Activated naive CD4-positive, alpha-beta T cell treated with anti-CD3 and anti-CD28 coated beads, Interleukin-2, amount 10 ng/mL, durations not matched to agents 7 days and 5 days (primary cell): ENCODE data around the gene SLC1A5.

ENCODE experiments used
- CTCF ChIA-PET: fragments of 350-600 bp; sonication (Branson Sonifier 250); formaldehyde crosslinking; loops from one replicate; lab custom pipeline; 2021; ENCODE audit warnings: antibody characterized with exemption; lab: Charles Lee
- DNase-seq: peaks from one replicate; pipeline ENCODE4 v3.0.0-alpha.2; 2020
- H3K27ac Mint-ChIP-seq: one replicate; pipeline ENCODE4 v1.8.0; 2021; ENCODE audit warnings: mild to moderate bottlenecking, moderate library complexity, mixed read lengths
- H3K27me3 Mint-ChIP-seq: one replicate; pipeline ENCODE4 v1.8.0; 2021; ENCODE audit warnings: mild to moderate bottlenecking, mixed read lengths
- H3K36me3 Mint-ChIP-seq: one replicate; pipeline ENCODE4 v1.8.0; 2021; ENCODE audit warnings: mixed read lengths
- H3K4me1 Mint-ChIP-seq: one replicate; pipeline ENCODE4 v1.8.0; 2021; ENCODE audit warnings: mixed read lengths
- H3K4me3 Mint-ChIP-seq: one replicate; pipeline ENCODE4 v1.8.0; 2021; ENCODE audit warnings: mild to moderate bottlenecking, moderate library complexity, mixed read lengths
- H3K9me3 Mint-ChIP-seq: one replicate; pipeline ENCODE4 v1.8.0; 2021; ENCODE audit warnings: mixed read lengths

Gene SLC1A5

DNA sequence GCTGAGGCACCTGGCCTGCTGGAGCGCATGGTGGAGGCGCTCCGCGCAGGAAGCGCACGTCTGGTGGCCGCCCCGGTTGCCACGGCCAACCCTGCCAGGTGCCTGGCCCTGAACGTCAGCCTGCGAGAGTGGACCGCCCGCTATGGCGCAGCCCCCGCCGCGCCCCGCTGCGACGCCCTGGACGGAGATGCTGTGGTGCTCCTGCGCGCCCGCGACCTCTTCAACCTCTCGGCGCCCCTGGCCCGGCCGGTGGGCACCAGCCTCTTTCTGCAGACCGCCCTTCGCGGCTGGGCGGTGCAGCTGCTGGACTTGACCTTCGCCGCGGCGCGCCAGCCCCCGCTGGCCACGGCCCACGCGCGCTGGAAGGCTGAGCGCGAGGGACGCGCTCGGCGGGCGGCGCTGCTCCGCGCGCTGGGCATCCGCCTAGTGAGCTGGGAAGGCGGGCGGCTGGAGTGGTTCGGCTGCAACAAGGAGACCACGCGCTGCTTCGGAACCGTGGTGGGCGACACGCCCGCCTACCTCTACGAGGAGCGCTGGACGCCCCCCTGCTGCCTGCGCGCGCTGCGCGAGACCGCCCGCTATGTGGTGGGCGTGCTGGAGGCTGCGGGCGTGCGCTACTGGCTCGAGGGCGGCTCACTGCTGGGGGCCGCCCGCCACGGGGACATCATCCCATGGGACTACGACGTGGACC, 32.4 kb downstream of the SLC1A5 start:
- H3K27ac Mint-ChIP-seq = no peak overlapping the region
- no peaks in the 10 kb centered on the region for H3K9me3 Mint-ChIP-seq
- CTCF ChIA-PET = interaction anchor here (0.8 to 7.8 kb wide), 5 partner anchors 10 to 84 kb away, joined by 3 to 124 read pairs (median 23); no protein-coding TSS in a partner anchor
- H3K4me3 Mint-ChIP-seq = no peak overlapping the region
- H3K36me3 Mint-ChIP-seq = peaks cover 4% of the 10 kb centered on the region
- H3K27me3 Mint-ChIP-seq = no peaks in the 10 kb centered on the region
- no peak for DNase-seq
- H3K4me1 Mint-ChIP-seq = peaks cover 11% of the 10 kb centered on the region

DNA sequence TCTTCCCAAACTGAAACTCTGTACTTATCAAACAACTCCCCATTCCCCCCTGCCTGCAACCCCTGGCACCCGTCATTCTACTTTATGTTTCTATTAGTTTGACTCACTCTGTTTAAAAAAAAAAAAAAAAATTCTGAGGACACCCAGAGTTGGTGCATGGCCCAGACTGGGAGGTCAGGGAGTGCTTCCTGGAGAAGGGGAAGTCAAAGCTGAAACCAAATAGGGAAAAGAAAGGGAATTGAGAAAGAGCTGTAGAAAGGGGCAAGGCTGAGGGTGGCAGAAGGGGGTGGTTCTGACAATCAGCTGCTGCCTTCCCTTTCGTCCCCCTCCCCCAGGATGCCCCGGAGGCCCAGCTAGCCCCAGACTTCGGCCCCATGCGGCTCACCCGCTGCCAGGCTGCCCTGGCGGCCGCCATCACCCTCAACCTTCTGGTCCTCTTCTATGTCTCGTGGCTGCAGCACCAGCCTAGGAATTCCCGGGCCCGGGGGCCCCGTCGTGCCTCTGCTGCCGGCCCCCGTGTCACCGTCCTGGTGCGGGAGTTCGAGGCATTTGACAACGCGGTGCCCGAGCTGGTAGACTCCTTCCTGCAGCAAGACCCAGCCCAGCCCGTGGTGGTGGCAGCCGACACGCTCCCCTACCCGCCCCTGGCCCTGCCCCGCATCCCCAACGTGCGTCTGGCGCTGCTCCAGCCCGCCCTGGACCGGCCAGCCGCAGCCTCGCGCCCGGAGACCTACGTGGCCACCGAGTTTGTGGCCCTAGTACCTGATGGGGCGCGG, 33.1 kb downstream of the SLC1A5 start:
- Mint-ChIP-seq H3K27me3 (no peaks in the 10 kb centered on the region), H3K4me3 (no peak overlapping the region), H3K36me3 (peaks cover 7% of the 10 kb centered on the region), H3K9me3 (no peaks in the 10 kb centered on the region), H3K27ac (no peak overlapping the region), H3K4me1 (peaks cover 11% of the 10 kb centered on the region)
- CTCF ChIA-PET = interaction anchor here (0.6 to 7.8 kb wide), 11 partner anchors 11 to 497 kb away, joined by 3 to 124 read pairs (median 6); no protein-coding TSS in a partner anchor
- no peak for DNase-seq

DNA sequence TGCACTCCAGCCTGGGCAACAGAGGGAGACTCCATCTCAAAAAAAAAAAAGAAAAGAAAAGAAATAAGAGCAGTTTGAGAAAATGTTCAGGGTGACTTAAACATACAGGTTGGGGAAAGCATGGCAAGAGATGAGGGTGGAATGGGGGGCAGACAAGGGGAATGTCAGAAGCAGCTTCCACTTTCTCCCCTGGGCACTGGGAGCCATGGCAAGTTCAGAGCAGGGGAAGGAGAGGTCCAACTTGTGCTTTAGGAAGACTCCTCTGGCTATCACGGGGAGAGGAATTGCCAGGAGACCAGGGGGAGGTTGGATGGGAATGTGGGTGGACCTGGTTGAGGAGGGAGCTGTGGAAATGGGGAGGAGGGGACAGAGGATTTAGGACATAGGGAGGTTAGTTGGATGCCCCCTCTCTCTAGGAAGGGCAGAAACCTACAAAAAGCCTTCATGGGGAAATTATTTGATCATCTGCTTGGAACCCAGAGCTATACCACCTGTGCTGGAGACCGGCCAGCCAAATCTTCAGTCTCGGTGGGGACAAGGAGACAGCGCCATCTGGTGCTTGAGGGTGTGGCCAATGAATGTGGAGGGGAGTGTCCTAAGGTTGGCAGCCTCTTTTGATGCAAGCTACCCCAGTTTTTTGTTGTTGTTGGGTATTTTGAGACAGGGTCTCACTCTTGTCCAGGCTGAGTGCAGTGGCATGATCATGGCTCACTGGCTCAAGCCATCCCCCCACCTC, 34.8 kb downstream of the SLC1A5 start:
- Mint-ChIP-seq H3K4me3 (no peak overlapping the region), H3K9me3 (no peaks in the 10 kb centered on the region), H3K27me3 (no peaks in the 10 kb centered on the region), H3K36me3 (peaks cover 12% of the 10 kb centered on the region), H3K27ac (no peak overlapping the region), H3K4me1 (peaks cover 15% of the 10 kb centered on the region)
- peak; percentile 87 for DNase-seq
- CTCF ChIA-PET = interaction anchor here (0.5 to 7.8 kb wide), 29 partner anchors 8 to 224 kb away, joined by 3 to 124 read pairs (median 5); partner anchors contain the start of genes AP2S1, FKRP and SLC1A5

DNA sequence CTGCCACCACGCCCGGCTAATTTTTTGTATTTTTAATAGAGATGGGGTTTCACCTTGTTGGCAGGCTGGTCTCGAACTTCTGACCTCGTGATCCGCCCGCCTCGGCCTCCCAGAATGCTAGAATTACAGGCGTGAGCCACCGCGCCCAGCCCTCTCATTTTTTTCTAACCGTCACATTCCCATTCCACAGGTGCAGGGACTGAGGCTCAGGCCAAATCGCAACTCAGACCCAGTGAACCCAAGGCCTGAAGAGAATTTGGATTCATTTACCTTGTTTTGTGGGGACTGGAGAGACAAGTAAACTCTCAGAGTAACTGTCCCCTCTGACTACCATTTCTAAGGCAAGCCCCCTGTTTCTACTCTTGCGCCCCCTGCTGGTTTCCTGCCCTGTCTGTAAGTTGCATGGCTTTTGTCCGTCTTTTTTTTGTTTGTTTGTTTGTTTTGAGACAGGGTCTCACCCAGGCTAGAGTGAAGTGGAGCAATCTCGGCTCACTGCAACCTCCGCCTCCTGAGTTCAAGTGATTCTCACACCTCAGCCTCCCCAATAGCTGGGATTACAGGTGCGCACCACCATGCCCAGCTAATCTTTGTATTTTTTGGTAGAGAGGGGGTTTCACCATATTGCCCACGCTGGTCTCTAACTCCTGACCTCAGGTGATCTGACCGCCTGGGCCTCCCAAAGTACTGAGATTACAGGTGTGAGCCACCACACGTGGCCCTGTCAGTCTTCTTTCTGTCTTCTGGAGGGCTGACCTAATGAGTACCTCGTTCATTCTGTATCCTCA, 39.9 kb downstream of the SLC1A5 start:
- CTCF ChIA-PET = interaction anchor here (0.6 to 7.8 kb wide), 9 partner anchors 10 to 219 kb away, joined by 3 to 124 read pairs (median 4); no protein-coding TSS in a partner anchor
- H3K4me1 Mint-ChIP-seq = peaks cover 42% of the 10 kb centered on the region

DNA sequence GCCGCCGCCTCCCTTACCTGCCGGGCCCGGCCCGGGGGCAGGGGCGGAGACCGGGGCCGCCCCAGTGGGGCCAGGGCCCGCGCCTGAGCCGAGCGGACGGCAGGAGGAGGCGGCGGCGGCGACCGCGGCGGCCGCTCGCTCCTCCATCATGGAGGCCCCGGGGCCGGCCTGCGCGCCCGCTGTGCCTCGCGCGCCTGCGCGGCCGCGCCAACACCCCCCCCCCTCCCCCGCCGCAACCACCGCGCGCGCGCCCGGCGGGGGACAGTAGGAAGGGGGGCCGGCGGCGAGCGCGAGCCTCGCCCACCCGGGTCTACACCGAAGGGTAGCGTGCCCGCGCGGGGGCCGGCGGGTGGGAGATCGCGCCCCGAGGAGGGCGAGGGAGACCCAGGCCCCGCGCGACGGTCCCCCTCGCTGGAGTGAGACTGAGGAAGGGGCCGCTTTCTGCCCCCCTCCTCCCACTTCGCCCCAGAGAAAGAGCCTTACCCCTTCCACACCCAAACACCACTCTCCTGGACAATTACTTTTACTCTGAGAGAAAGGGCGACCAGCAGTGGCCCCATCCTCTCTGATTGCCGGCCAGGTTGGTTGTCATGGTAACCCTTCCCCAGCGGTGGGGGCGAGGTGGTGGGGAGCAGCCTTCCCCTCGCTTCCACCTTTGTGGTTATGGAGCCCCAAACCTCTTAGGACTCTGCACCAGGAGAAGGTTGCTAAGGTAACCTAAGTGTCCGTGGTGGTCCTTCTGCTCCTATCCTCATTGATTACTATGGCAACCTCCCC, 41.9 kb downstream of the SLC1A5 start, which contains the start of gene STRN4:
STRN4 (minus strand) TSS at position 170 of the 777 bp plus-strand sequence; CDS start at position 150, 20 bp downstream.
- peak within 1 kb of the TSS; percentile 93 for H3K4me3 Mint-ChIP-seq

More for the DNA sequence above, 39.9 kb downstream of the SLC1A5 start:
- Mint-ChIP-seq H3K36me3 (peaks cover 16% of the 10 kb centered on the region), H3K9me3 (no peaks in the 10 kb centered on the region), H3K4me3 (peak overlapping the region; percentile 51), H3K27me3 (no peaks in the 10 kb centered on the region), H3K27ac (peak overlapping the region; percentile 28)
- DNase-seq = peak; percentile 87

DNA sequence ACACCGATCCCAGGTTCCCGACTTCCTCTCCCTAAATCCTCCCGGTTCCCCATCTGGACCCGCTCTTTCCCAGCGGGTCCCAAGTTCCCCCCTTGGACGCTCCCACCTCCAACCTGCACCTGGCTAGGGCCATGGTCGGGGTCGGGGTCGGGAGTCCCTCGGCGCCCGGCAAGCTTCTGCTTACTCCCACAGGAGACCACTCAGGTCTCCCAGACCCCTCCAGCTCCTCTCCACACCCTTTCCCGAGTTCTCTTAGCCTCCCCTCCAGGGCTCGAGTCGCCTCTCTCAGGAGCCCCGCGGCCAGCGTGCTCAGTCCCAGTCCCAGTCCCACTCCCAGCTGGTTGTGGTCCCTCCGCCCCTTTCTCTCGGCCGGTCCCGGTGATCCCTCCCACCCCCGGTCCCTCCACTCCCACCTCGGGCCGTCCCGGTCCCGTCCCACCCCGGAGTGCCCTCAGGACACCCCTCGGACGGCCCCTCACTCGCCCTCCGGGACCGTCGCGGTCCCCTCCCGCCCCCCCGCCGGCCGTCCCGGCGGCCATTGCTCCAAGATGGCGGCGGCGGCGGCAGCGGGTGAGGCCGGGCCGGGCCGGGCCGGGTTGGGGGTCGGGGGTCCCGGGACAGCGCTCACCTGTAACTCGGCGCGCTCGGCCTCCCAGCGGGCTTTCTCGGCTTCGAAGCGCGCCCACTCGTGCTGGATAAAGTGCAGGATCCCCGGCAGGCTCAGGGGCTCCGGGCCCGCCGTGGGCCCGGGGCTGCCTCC, 42.7 kb downstream of the SLC1A5 start, which contains the start of gene FKRP:
FKRP (plus strand) TSS at position 537 of the 760 bp plus-strand sequence. CDS start 9,394 bp downstream, outside the sequence.
- peak within 1 kb of the TSS; percentile 85 for H3K27ac Mint-ChIP-seq
- H3K36me3 Mint-ChIP-seq = peaks cover 24% of the 10 kb centered on the region
- no peaks in the 10 kb centered on the region for H3K27me3 Mint-ChIP-seq
- peak; percentile 59 for DNase-seq
- no peaks in the 10 kb centered on the region for H3K9me3 Mint-ChIP-seq
- H3K4me3 Mint-ChIP-seq = peak within 1 kb of the TSS; percentile 93
- CTCF ChIA-PET = interaction anchor here (1.1 to 1.3 kb wide), 3 partner anchors 8 to 22 kb away, joined by 3 to 5 read pairs (median 3); no protein-coding TSS in a partner anchor
- H3K4me1 Mint-ChIP-seq = peaks cover 56% of the 10 kb centered on the region

More for the DNA sequence above, 41.9 kb downstream of the SLC1A5 start, which contains the start of gene STRN4:
- H3K27ac Mint-ChIP-seq = peak within 1 kb of the TSS; percentile 85
- peaks cover 23% of the 10 kb centered on the region for H3K36me3 Mint-ChIP-seq
- CTCF ChIA-PET = no interaction called here
- no peaks in the 10 kb centered on the region for H3K9me3 Mint-ChIP-seq
- H3K27me3 Mint-ChIP-seq = no peaks in the 10 kb centered on the region
- DNase-seq = peak; percentile 64
- peaks cover 53% of the 10 kb centered on the region for H3K4me1 Mint-ChIP-seq

DNA sequence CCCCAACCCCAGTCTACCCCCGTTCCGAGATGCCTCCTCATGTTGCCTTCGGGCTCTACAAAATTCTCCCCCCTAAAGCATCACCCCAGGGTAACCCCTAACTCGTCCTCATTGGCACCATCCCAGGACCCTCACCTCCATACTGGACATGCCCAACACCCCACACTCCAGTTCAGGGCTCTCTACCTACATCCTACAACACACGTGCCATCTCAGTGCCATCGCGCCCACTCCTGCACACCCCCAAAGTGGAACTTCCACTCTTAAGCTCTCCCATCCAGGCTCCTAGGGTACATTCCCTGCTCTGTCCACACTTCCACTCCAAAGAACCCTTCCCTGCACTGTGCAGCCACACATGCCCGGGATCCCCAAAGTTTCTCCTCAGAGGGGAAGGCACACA, 43.4 kb downstream of the SLC1A5 start:
- peaks cover 25% of the 10 kb centered on the region for H3K36me3 Mint-ChIP-seq
- H3K9me3 Mint-ChIP-seq = no peaks in the 10 kb centered on the region
- peak overlapping the region; percentile 93 for H3K4me3 Mint-ChIP-seq
- H3K27me3 Mint-ChIP-seq = no peaks in the 10 kb centered on the region
- CTCF ChIA-PET = interaction anchor here (0.8 to 2.1 kb wide), 6 partner anchors 9 to 40 kb away, joined by 3 to 11 read pairs (median 4); no protein-coding TSS in a partner anchor
- H3K27ac Mint-ChIP-seq = peak overlapping the region; percentile 85
- no peak for DNase-seq
- peaks cover 55% of the 10 kb centered on the region for H3K4me1 Mint-ChIP-seq

DNA sequence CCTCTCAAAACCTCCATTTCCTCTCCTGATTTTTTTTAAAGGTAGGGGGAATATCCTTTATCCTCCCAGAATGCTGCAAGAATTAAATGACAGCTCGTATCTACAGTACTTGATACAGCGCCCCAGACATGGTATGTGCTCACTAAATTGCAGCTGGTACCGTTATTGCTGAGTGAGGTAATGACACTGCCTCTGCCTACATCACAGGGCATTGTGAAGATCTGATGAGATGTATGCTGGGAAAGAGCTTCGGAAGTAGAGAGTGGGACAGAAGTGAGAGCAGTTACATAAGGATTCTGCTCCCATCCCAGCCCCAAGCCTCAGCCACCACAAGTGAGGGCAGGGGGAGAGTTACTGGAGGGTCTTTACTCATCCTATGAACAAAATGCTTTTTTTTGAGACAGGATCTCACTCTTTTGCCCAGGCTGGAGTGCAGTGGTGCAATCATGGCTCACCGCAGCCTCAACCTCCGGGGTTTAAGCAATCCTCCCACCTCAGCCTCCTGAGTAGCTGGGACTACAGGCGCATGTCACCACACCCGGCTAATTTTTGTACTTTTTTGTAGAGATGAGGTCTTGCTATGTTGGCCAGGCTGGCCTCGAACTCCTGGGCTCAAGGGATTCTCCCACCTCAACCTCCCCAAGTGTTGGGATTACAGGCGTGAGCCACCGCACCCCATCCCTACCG, 44.2 kb downstream of the SLC1A5 start:
- Mint-ChIP-seq H3K36me3 (peaks cover 28% of the 10 kb centered on the region), H3K9me3 (no peaks in the 10 kb centered on the region), H3K4me3 (peak overlapping the region; percentile 93), H3K27me3 (no peaks in the 10 kb centered on the region), H3K27ac (peak overlapping the region; percentile 33), H3K4me1 (peaks cover 54% of the 10 kb centered on the region)
- no peak for DNase-seq
- CTCF ChIA-PET = interaction anchor here (0.8 to 2.1 kb wide), 4 partner anchors 10 to 39 kb away, joined by 3 to 11 read pairs (median 5); no protein-coding TSS in a partner anchor

DNA sequence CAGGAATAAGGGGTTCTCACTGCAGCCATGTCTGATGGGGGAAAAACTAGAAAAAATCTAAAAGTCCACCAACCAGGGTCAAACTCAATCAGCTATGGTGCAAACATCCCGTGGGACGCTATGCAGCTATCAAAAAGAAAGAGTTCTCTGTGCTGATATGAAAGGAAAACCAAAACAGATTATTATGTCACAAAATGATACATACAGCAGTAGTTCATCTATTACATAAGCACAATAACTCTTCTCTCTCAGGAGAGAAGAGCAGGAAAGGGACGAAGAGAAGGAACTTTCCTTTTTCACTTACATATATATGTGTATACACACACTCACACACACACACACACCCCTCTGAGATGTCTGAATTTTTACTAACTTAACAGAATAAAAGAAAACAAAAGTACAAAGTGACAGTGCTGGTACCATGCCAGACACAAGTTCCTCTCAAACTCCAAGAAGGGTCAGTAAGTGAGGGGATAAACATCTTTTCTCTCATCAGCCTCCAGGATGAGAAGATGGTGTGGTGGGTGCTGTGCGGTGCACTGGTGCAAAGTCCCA, 45.4 kb downstream of the SLC1A5 start:
- Mint-ChIP-seq H3K4me1 (peaks cover 48% of the 10 kb centered on the region), H3K4me3 (peak overlapping the region; percentile 16), H3K27ac (peak overlapping the region; percentile 28), H3K27me3 (no peaks in the 10 kb centered on the region), H3K9me3 (no peaks in the 10 kb centered on the region), H3K36me3 (peaks cover 34% of the 10 kb centered on the region)
- DNase-seq = no peak
- CTCF ChIA-PET = interaction anchor here (2.1 kb wide), 1 partner anchor 11 kb away, joined by 11 read pairs; no protein-coding TSS in a partner anchor

DNA sequence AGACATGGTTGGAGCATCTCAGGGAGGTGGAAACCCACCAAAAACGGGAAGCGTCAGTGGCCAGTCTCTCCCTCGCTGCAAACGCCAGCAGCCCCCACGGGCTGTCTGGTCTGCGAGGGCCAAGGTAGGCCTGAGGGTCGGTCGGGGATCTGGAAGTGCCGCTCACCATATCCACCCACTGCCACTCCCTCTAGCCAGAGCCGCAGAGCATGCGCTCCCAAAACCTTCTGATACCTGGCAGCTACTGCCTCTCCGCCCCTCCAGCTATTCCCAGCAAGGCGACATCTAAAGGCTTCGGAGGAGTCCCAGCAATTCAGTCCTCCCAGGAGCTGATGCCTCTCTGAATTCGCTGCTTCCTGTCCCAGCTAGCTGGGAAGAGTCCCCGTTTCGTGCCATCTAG, 46.9 kb downstream of the SLC1A5 start:
- Mint-ChIP-seq H3K9me3 (no peaks in the 10 kb centered on the region), H3K27me3 (no peaks in the 10 kb centered on the region), H3K4me3 (no peak overlapping the region), H3K4me1 (peaks cover 36% of the 10 kb centered on the region), H3K36me3 (peaks cover 42% of the 10 kb centered on the region), H3K27ac (no peak overlapping the region)
- CTCF ChIA-PET = interaction anchor here (1.6 to 2.0 kb wide), 3 partner anchors 9 to 13 kb away, joined by 5 to 7 read pairs (median 6); no protein-coding TSS in a partner anchor
- DNase-seq = no peak

DNA sequence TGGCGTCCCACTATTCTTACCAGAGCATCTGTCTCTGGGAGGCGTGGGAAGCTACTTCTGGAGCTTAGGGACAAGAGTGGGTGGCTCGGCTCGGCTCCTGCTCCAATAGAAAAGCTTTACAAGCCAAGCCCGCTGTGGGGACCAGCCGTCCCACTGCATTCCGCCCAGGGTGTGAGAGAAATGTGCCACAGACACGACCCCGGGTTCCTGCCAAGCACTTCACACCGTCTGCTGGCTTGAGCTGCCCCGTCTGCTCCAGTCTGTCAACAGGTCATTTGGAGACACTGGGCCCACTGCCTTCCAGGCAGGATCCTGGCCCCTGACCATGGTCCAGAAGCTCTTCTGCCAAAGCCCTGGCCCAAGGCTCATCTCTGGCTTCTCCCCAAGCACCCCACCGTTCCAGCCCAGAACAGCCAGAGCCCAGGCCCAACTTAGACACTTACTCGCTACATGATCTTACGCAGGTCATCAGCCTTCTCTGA, 49.1 kb downstream of the SLC1A5 start:
- Mint-ChIP-seq H3K27me3 (no peaks in the 10 kb centered on the region), H3K27ac (peak overlapping the region; percentile 39), H3K4me1 (peaks cover 23% of the 10 kb centered on the region), H3K4me3 (no peak overlapping the region), H3K9me3 (no peaks in the 10 kb centered on the region), H3K36me3 (peaks cover 37% of the 10 kb centered on the region)
- no peak for DNase-seq
- CTCF ChIA-PET = no interaction called here
